GM18519 (cell line): Measurements from ENCODE around the gene NF1.
"Not testable (repeated sequence)": the region's sequence is repeated elsewhere in the genome, so short reads cannot be mapped to it uniquely, and the experiment has no call there.

Source experiments
- ATAC-seq: cut with Tn5 transposase; IDR thresholded peaks from one replicate; pipeline ENCODE4 v1.9.1; 2021; ENCODE audit warnings: mild to moderate bottlenecking, moderate library complexity; ENCODE audit not compliant: unreplicated experiment, low FRiP score

Gene NF1

DNA sequence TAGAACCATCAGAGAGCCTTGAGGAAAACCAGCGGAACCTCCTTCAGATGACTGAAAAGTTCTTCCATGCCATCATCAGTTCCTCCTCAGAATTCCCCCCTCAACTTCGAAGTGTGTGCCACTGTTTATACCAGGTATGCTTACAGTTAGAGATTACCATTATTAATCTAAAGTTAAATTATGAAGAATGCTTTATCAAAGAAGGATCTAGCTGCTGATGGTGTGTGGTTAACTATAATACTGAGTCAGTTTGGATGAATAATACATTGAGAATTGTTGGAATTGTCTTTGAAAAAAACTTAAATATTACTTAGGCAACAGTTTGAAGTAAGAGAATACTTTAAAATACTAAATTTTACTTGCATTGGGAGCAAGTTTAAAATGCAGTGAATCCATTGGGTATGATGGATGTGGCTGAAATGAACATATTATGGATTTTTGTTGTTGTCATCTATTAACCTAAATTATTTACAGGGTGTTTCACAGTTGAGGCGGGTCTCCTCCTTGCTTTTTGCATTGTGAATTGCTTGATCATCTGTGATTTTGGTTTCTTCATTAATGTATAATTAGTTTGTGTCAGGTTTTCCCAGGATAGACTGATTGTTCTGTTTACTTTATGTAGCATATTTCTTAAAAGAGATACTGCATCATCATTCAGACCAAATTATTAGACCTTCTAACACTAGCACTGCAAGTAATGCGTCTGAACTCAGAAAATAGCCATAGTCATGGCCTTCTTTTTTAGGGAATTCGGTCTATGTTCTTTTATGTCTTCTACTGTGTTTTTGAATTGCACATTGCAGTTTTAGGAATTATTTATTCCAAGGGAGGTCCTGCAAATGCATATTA, 154.4 kb downstream of the NF1 start:
- ATAC-seq, result no peak

DNA sequence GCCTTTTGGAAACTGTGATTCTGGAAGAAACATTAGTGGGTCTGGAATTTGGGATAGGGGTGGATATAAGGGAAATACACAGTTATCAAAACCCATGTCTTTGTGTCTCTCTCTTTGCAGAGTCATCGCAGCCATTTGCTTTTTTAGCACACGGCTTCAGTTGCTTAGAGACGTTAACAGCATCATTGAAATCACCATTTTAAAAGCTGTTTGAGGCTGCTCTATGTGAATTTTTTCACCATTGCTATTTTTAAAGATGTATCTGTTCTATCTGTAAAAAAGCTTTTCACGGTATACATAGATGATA, 155.0 kb downstream of the NF1 start:
- ATAC-seq, result no peak

DNA sequence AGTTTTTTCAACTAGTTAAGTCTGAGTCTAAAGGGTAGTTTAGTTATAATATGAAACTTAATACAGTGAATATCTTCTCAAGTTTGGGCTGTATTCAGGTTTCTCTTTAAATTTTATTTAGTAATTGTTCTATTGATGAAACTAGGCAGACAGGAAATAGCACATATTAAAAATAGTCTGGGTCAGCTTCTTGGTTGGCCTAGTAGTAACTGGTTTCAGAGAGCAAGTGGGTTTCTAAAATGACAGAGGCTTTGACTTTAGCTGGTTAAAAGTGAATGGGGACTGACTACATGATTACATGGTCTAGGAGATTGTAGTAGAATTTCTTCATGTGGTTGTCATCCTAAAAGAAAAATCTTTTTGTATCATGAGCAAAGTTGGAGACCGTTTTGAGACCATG, 155.5 kb downstream of the NF1 start:
- ATAC-seq, result no peak

DNA sequence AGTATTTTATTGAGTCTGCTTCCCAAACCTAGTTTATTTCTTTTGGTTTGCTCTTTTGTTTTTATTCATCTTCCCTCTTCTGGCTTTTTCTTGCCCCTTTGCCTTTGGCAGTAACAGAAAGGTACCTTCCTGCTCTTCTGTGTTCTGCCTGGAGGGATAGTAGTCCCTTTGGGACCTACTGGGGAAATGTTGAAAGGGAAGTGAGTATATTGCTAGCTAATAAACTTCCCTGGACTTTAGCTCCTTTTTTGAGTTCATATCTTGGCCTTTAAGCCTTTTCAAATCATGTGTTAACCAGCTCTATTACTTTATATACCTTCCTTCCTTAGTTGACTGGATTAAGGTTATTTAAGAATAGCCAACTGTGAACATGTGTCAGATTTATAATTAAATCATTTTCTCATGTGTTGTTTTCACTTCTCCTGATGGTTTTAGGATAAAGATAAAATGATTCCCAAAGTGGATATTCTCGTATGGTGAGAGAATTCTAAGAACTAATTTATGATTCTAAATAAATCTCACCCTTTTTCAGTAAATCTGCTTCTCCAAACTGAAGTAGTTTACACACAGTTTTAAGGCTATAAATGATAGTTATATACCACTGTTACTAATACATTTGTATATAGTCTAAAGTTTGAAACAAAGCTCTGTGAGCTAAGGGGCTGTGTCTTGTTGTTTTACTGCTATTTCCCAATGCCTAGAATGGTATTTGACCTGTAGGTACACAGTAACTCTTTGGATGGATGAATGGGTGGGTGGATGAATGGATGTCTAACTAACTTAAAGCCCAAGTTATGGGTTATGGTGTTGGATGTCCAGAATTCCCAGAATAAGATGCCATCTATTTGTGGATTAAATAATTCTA, 156.6 kb downstream of the NF1 start:
- ATAC-seq, result no peak

DNA sequence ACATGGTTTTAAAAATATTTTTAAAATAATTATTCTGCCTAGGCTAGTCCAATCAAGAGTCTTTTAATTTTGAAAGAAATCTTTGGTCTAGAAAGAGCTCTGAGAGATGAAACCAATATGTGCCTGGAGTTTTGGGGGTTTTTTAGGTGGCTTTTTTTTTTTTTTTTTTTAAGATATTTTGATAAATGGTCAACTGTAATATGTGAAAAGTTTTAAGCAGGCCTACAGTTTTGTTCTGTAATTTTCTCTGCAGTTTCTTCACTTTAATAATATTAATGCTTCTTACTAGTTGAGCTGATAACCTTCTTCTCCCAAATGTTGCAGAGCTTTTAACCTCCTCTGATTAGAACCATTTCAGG, 157.2 kb downstream of the NF1 start:
- ATAC-seq, result no peak

DNA sequence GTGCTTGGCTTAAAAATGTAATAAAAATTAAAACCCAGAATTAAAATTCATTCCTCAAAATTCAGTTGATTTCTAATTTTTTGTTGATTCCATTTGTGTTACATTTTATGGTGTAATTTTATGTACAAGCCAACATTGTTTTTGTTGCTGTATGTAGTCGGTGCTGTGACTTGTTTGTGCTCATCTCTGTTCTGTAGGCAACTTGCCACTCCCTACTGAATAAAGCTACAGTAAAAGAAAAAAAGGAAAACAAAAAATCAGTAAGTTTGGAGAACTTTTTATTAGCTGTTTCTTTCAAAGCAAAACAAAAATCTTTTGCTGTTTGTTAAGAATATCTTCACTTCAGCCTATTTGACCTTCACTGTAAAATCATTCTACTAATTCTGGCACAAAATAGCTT, 158.0 kb downstream of the NF1 start:
- no peak for ATAC-seq

DNA sequence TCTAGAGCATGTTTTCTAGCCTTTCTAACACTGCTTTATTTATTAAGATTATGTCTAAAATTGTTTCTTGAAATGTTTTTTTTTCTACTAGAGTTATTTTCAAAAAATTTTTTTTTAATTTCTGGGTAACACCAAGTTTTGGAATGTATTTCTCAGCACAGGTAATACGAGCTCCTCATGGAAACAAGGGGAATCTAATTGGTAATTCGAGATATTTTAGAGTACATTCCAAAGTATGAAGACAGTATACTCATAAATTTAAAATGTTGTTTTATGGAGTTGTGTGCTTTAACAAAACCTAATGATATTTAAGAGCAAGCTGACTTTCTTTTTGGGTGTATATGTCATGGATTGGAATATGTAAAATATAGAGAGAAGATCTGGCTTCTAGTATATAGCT, 159.9 kb downstream of the NF1 start:
- no peak for ATAC-seq

DNA sequence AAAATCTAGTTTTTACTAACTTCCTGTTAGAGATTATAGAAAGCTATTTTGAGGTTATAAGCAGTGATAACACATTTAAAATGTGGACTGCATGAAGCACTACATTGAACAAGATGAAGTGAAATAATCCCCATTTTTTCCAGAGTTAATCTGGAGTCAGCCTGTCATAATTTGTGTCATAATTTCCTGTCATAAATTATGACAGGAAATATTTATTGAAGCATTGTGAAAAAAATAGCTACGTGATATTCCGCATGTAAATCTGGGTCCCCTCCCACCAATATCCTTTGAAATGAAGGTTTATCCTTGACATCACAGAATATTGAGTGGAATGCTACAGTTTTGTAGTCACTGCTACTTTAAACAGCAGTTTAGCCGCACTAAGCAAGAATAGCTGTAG, 162.2 kb downstream of the NF1 start:
- no peak for ATAC-seq

DNA sequence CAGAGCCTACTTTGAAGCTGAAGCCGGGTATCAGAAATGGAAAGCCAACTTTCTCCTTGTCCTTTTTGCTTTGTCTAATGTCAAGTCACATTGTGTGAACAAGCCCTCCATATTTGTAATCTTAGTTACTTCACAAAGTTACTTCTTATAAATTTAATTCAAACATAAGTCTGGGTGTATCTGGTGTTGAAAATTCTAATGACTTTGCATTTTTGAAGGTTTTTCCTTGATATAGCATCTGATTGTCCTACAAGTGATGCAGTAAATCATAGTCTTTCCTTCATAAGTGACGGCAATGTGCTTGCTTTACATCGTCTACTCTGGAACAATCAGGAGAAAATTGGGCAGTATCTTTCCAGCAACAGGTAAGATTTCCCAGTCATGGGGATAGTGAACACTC, 165.4 kb downstream of the NF1 start:
- ATAC-seq, result no peak

DNA sequence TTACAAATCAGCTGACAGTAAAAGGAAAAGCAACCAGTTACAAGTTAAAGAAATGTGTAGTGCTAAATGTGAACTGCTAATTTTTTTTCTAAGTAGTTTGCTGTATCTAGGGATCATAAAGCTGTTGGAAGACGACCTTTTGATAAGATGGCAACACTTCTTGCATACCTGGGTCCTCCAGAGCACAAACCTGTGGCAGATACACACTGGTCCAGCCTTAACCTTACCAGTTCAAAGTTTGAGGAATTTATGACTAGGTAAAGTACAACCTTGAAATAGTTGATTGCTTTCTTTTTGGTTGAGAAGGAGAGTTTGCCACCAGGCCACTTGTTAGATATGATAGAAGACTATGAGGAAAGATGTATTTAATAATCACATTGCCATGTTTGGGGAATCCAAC, 166.8 kb downstream of the NF1 start:
- ATAC-seq, result no peak

DNA sequence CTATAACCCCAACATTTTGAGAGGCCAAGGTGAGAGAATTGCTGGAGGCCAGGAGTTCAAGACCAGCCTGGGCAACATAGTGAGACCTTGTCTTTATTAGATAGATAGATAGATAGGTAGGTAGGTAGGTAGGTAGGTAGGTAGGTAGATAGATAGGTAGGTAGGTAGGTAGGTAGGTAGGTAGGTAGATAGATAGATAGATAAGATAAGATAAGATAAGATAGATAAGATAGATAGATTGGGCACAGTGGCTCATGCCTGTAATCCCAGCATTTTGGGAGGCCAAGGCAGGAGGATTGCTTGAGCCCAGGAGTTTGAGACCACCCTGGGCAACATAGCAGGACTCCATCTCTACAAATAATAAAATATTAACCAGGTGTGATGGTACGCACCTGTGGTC, 168.1 kb downstream of the NF1 start:
- ATAC-seq, result not testable (repeated sequence)

DNA sequence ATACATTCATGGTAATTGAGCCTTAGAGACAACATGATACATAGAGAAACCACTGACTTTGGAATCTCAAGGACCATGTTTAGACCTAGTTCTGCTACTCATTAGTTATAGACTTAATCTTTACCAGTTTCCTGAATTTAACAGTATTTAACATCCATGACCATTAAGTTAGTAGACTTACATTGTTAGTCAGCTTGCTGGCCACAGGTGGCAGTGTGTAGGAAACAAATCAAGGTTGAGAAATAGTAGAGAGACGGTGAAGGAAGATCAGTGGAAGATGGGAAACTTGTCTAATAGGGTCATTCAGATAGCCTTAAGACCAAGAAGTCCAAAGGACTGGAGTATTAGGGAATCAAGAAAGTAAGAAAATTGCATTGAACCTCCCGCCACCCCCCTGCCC, 171.3 kb downstream of the NF1 start:
- no peak for ATAC-seq

DNA sequence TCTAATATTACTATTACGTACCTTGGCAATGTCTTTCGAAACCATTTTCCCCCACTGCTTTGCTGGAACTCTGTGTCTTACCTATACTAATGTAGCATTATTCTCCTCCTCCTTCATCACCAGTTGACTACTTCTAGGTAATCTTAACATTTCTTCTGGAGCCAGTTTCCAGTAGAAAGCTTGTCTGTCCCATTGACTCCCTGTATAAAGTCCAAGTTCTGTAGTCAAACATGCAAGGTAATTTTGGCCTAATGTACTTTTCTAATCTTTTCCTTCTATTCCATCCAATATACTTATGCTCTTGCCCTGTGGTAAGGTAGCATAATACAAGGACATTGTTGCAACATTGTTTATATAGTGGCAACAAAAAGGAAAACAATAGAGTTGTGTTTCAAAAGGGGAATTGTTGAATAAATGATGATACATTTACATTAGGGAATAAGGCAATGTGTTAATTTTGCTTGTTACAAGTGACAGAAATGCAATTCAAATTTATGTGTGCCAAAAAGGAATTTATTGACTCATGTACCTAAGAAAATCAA, 174.3 kb downstream of the NF1 start:
- no peak for ATAC-seq

DNA sequence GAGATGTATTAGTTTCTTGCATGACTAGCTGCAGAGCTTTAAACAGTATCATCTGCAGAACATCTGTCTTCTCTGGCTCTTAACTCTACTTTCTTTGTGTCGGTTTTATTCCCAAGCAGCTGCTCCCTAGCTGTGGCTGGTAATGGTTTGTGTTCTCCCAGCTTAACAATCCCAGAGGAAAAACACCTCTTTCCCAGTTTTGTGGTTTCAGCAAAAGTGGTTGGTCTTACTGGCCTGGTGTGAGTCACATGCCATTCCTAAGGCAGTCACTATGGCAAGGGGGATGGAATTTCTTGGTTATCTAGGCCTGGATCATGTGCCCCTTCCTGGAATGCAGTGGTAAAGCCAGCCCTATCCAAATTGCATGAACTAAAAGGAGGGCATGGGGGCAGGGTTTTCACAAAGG, 174.8 kb downstream of the NF1 start:
- ATAC-seq, result no peak

DNA sequence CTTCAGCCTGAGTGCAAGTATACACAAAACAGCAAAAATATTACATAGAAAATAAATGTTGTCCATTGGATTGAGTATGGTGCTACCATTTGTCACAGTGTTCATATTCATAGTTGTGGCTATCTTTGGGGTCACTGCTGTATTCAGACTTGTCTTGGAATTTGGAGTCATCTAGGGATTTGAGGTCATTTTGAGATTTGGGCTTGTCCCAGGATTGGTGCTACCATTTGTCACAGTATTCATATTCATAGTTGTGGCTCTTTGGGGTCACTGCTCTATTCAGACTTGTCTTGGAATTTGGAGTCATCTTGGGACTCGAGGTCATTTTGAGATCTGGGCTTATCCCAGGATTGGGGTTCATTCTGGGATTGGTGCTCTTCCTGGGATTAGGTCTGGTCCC, 177.5 kb downstream of the NF1 start:
- ATAC-seq, result no peak

DNA sequence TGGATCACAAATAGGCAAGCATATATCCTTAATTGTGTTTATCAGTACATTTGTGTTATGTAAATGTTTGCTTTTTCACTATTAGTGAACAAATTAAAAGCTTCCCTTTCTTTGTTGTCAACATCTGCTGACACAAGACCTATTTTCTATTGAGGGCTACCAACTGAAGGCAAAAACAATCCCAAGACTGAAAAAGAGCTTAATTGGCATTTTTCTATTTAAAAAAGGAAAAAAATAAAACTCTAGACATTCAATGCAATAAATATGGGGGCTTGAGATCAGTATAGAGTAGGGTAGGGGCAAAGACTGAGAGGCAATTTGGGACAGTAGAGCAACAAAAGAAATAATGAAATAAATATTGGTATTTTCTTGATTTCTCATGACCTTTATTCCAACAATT, 178.0 kb downstream of the NF1 start:
- ATAC-seq, result no peak

DNA sequence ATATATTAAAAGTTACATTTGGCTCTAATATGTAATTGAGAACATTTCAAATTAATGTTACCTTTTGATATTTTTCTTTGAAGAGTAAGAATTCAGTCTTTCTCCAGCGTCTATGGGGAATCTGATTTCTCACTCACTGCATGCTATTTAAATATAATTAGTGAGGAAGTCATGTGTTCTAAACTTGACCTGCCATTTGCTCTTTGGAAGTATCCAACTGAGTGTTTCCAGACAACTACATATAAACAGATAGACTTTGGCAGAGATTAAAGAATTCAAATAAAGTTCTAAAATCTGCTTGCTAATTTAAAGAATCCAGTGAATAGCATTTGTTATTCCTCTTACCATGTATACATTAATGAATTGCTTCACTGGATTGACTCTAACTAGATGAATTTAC, 178.7 kb downstream of the NF1 start:
- ATAC-seq, result no peak

DNA sequence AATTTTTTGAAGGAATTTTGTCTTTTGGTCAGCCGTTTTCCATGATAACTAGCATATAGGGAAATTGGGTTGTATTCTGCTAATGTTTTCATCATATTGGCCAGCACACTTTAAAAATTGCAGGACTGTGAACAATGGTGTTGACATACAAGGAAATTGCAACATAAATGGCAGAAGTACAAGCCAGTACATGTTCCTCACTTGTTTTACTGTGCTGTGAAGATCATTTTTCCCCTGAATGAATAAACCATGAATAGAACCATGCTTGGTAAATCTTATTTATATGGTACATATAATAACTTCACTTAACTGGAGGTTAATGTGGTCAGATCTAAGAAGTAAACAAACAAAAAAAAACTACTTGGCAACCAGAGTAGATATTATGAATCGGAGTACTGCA, 179.5 kb downstream of the NF1 start:
- ATAC-seq, result no peak

DNA sequence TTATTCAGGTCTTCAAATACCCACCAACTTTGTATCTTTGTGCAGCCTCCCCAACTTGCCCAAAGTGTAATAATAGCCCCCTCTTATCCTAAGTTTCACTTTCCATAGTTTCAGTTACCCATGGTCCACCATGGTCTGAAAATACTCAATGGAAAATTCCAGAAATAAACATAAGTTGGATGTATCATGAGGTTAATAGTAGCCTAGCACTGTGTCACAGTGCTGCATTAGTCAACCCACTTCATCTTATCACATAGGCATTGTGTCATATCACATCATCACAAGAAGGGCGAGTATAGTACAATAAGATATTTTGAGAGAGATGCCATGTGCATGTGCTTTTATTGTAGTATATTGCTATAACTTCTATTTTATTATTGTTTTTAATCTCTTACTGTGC, 180.3 kb downstream of the NF1 start:
- no peak for ATAC-seq

DNA sequence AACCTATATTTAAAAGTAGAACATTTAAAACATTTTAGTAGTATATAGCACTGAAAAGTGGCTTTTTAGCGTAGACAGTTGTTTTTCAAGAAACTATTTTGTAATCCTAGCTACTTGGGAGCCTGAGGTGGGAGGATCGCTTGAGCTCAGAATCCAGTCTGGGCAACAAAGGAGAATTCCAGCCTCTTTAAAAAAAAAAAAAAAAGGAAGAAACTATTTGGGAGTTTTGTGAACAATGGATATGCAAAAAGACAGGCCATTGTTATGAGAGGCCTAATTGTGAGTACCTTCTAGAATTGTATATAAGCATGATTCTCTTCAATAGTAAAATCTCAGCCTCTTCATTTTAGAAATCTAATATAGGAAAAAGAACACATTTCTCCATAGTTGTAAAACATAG, 184.6 kb downstream of the NF1 start:
- no peak for ATAC-seq

DNA sequence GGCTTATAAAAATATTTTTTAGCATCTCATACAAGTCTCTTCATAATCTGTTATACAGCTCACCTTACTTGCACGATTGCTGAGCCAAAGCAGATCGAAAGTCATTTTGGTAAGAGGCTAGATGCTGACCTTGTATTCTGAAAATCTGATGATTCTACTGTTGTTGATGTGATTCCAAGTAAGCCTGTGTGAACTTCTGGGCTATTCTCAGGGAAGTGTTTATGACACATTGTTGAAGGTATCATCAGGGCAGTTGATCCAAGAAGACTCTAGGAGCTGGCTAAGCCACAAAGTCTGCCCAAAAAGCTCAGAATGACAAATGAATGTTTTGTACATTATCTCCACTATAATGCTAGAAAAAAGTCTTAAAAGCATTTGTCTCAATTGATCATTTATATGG, 186.3 kb downstream of the NF1 start:
- no peak for ATAC-seq

DNA sequence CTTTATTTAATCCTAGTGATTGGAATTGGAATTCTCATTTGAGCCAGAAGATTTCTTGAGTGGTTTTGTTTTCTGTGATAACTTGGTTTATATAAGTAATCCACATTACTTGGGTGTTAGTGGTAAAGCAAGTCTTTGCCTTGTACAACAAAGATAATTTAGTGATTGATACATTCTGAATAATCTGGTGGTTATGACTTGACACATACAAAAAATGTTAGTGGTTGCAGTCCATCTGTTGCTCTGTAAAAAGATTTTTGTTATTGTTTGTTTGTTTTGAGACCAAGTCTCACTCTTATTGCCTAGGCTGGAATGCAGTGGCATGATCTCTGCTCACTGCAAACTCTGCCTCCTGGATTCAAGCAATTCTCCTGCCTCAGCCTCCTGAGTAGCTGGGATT, 189.1 kb downstream of the NF1 start:
- no peak for ATAC-seq
